HG03521 (cell line): ENCODE measurements around the gene PTGFRN.
"Not testable (repeated sequence)": the region's sequence is repeated elsewhere in the genome, so short reads cannot be mapped to it uniquely, and the experiment has no call there.

Source experiments
- ATAC-seq: cut with Tn5 transposase; IDR thresholded peaks from one replicate; pipeline ENCODE4 v1.9.1; 2021; ENCODE audit warnings: mild to moderate bottlenecking, moderate library complexity; ENCODE audit not compliant: unreplicated experiment

PTGFRN gene

GRCh38 chr1:116915086-116915661 is 5.5 kb downstream of the PTGFRN start:
- no peak for ATAC-seq

DNA sequence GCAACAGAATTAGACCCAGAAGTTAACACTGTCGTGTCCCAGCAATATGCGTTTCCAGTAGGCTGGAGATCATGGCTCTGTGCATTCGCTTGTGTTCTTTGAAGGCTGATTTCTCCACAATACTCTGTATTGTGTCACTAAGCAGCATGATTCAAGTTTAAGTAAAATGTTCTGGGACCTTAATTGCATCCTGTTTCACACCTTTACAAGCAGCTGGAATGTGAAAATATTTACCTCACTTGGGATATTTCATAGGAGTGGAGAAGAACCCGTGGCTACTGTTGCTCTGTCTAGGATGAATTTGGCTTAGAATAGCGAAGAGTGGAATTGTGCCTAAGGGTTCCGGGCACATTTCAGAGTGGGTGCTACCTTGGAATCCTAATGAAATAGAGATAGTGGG is 6.3 kb downstream of the PTGFRN start:
- ATAC-seq, result no peak

DNA sequence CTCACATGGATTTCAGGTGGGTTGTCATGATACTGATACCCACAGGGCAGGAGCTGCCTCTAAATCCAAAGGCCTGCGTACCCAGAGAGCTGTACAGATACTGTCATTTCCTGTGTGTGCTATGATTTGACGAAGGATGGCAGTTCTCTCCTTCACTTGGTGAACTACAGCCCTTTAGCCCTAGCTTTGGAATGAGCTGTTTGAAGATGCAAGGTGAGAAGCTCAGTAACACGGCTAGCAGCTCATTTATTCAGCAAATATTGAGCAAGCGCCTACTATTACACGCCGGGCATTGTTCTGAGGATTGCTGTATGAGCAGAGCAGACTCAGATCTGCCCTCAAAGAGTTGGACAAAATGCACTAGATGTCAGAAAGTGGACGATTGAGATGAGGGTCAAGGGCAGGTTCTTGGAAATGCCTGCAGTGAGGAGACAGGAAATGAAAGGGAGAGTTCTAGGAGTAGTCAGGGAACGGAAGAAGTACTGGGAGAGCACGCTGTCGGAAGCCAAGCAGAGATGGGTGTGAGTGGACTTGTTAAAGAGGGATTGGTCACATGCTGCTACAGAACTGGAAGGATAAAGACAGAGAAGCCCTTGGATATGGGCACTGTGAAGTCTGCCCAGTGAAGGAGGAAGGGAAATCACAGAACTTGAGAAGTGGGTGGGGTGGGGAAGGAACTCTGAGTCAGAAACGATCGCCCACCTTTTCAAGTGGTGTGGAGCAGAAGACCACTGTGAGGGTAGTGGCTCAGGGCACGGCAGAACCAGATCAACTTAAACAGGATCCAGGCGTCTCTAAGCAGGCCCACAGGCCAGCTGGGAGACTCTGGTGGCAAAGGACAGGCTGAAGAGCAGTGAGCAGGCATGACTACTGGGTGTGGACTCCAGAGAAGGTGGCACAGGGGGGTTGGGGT is 7.1 kb downstream of the PTGFRN start:
- ATAC-seq, result no peak

DNA sequence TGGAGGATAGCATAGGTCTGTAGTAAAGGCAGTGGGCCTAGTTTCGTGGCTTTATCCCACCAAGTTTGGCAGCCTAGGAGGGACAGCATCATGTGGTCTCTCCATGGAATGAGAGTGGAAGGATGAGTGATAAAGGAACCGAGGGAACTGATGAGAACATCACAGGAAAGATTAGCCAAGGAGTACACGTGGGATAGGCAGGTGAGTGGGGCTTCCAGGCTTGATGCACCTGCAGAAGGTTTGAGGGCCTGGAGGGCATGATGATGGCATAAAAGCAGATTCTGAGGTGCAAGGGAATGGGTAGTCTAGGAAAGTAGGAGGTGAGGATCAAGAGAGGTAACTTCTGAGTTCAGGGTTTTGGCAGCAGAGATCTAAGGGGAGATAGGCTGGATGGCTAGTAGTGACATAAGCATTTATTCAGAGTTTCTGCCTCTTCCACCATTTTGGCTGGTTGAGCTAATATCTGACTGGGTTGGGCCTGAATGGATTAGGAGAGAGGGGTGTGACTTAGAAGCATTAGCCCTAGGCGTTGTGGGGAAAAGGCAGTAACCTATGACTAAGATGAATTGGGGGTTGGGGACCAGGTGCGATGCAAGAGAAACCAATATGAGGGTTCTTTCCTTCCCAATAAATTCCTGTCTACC is 9.1 kb downstream of the PTGFRN start:
- no peak for ATAC-seq

- no peak for ATAC-seq
Measured at GRCh38 chr1:116919802-116920201, 10.1 kb downstream of the PTGFRN start.

DNA sequence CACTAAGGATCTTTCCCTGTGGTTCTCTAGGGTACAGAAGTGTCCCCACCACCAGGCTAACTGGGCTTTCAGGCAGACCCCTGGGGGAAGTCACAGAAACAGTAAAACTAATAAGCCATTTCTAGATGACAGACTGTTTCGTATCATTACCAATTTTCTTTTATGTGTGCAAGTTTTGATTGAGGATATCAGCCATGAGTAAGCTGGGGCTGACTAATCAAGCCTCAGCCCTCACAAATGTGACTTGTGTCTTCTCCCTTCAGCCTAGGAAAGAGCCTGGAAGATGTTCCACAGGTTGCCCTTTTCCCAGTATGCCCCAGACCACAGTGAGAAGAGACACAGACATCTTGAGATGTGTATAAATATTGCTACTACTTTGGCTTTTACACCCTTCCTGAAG is 10.5 kb downstream of the PTGFRN start:
- no peak for ATAC-seq

DNA sequence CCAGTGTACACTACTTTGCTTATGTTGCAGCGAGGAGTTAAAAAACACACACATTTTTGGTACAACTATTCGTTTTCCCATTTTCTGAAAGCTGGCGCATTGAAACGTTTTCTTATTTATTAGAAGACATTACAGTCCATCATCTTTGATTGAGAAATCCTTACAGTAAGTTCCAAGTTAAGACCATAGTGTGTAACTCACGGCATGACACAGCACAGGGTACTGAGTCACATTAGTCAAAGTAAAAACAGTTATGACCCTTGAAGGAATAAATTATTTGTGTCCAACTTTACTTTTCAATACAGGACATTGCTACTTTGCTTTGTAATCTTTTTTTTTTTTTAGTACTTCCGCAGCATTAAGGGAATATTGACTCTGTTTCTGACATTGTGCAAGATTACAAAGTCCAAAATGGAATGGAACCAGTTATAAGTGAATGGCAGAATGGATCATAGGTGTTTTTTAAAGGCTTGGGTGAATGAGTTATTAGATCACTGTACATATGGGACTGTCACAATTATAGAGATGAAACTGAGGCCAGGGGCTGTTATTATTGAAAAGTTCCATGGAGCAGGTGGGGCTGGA is 11.7 kb downstream of the PTGFRN start:
- no peak for ATAC-seq

DNA sequence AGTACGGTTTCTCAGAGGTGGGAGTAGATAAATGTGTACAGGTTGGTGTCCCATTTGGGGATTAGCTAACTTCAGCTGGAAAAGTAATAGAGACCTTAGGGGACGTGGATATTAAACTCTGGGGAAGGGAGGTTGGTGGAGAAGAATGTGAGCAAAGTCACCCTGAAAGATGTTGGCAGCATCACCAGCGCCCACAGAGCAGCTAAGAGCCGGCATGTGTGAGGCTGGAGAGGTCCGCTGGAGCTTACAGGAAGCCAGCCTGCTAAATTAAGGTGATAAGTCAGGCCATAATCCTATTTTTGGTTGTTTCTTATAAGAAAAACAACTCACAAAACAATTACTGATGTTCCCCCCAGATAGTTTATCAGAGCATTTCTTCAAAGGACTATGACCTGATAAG is 12.2 kb downstream of the PTGFRN start:
- ATAC-seq, result no peak

DNA sequence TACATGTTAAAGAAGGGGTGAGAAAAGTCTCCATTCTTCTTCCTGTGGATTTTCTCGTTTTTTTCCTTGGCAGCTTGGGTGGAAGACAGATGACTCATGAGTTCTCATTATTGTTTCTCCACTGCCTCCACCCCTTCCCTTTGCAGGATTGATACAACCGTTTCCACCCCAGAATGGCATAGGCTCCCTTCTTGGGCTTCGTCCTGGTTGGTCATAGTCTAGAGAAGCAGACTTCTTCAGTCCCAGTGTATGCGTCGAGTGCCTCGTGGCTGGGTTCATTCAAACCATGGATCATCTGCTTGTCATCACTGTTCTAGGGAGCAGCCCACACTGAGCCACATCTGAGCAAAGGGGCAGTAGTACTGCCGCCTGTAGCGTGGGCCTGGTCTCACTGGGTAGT is 13.7 kb downstream of the PTGFRN start:
- ATAC-seq, result no peak

GRCh38 chr1:116927049-116927798 is 17.5 kb downstream of the PTGFRN start:
- ATAC-seq, result no peak

- ATAC-seq, result no peak
Measured at GRCh38 chr1:116929961-116930592, 20.4 kb downstream of the PTGFRN start.

GRCh38 chr1:116931016-116931918 is 21.6 kb downstream of the PTGFRN start:
- ATAC-seq, result no peak

DNA sequence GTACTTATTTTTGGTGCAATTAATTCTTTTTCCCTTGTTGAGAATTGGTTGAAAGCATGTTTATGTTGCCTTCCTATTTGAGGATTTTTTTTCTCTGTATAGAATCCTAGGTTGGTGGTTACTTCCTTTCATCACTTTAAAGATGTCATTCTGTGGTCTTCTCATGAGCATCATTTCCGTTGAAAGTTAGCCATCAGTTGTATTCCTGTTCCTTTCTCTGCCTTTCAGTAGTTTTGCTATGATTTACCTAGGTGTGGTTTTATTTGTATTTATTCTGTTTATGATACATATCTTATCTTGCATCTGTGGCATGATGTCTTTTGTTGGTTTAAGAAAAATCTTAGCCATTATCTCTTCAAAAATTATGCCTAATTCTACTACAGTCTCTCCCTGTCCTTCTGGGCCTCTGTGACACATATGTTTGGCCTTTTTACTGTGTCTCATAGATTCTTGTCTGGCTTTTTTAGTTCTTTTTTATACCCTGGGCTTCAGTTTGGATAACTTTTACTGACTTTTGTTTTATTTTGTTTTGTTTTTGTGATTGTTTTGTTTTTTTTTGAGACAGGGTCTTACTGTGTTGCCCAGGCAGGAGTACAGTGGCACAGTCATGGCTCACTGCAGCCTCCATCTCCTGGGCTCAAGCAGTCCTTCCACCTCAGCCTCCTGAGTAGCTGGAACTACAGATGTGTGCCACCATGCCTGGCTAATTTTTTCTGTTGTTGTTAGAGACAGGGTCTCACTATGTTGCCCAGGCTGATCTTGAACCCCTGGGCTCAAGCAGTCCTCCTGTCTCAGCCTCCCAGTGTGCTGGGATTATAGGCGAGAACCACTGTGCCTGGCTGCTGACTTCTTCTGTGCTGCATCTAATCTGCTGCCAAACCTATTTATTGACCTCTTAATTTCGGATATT is 24.1 kb downstream of the PTGFRN start:
- no peak for ATAC-seq

DNA sequence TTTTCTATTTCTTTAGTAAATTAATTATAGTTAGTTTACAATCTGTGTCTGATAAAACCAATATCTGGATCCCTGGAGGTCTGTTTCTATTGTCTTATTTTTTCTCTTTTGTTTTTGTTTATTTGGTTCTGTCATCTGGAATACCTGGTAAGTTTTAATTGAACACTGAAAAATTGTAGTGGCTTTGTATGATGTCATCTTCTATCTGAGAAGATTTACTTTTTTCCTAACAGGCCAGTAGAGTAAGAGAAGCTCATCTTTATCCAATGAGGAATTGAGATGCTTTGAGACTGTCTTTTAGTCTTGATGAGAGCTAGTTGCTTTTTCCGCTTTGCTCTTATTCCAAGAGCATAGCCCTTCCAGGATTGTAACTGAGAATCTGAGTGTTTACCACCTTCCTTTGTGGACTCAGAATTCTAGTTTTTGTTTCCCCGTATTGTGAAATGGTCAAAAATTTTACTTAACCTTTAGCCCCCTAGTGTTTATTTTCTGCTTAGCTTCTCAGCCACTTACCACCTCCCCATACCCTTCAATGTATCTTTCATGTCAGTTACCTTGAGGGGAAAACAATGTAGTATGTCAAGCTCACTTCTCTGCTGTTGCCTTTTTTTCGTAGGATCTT is 25.0 kb downstream of the PTGFRN start:
- no peak for ATAC-seq

GRCh38 chr1:116938216-116938615 is 28.5 kb downstream of the PTGFRN start:
- no peak for ATAC-seq

GRCh38 chr1:116939780-116940543 is 30.2 kb downstream of the PTGFRN start:
- not testable (repeated sequence) for ATAC-seq
